Measurements from ENCODE around the gene VWA5B1. TPM values are rescaled to one million over a fixed set of nuclear protein-coding genes. Genes with fewer than 3 reads are reported as not detected.

The VWA5B1 gene
- not detected in 3 replicates for polyA plus RNA-seq
- not detected for polyA plus RNA-seq (2011; ENCODE audit: low read depth)
- polyA plus RNA-seq (2011; cell fraction: cytosol; rRNA removed) = not detected in 2 replicates
- not detected in 2 replicates for polyA plus RNA-seq (2011; cell fraction: nucleus; rRNA removed)
- polyA plus RNA-seq (2012; ENCODE audit: low replicate concordance) = not detected in 2 replicates
- polyA minus RNA-seq = not detected in 3 replicates
- polyA minus RNA-seq (2011; cell fraction: cytosol; rRNA and poly(A)+ RNA removed) = not detected
- not detected in 2 replicates for polyA minus RNA-seq (2011; cell fraction: nucleus; rRNA and poly(A)+ RNA removed)

- TF ChIP-seq EZH2 (IDR thresholded peaks at IDR 0.05; ENCODE audit: low read length) = no peak
- TF ChIP-seq CTCF (optimal IDR thresholded peaks at IDR 0.05 in 1 of 3, IDR thresholded peaks at IDR 0.05 in 1 of 3, conservative IDR thresholded peaks at IDR 0.05 in 1 of 3; ENCODE audit: extremely low read depth in 1 of 3, insufficient read depth in 2 of 3, low read length in 3 of 3) = no peak
- no peaks in the 10 kb centered on the region for H3K9me3 ChIP-seq (ENCODE audit: control insufficient read depth, low read depth, low read length)
- H4K20me1 ChIP-seq (ENCODE audit: control insufficient read depth, extremely low read depth, insufficient read depth, low read length) = no peaks in the 10 kb centered on the region
- FAIRE-seq = no peak
- peaks cover 51% of the 10 kb centered on the region for H3K27me3 ChIP-seq (ENCODE audit: control insufficient read depth, extremely low read depth, insufficient read depth, low read length)
- H3K4me1 ChIP-seq (ENCODE audit: control insufficient read depth, extremely low read depth, insufficient read depth, low read length) = no peaks in the 10 kb centered on the region
- no peaks in the 10 kb centered on the region for H3K79me2 ChIP-seq (ENCODE audit: control insufficient read depth, insufficient read depth, low read length)
- no peak for DNase-seq (ENCODE audit: low read depth, low spot score)
- no peak within 1 kb of the TSS for H2AFZ ChIP-seq (ENCODE audit: control insufficient read depth, low read length)
- no peak within 1 kb of the TSS for H3K27ac ChIP-seq (ENCODE audit: control insufficient read depth, insufficient read depth, low read length)
- H3K9me1 ChIP-seq (ENCODE audit: control insufficient read depth, extremely low read depth, insufficient read depth, low read length) = no peaks in the 10 kb centered on the region
- H3K36me3 ChIP-seq (ENCODE audit: control insufficient read depth in 2 of 2, extremely low read depth in 1 of 2, insufficient read depth in 2 of 2, low read length in 2 of 2) = no peaks in the 10 kb centered on the region
- H3K9ac ChIP-seq (ENCODE audit: control insufficient read depth, extremely low read depth, insufficient read depth, low read length) = no peak within 1 kb of the TSS
- dilution Hi-C loops (cut with MboI; ENCODE audit: extremely low pct_ligation_motif_present, low sequenced_read_pairs) = no loop called here
- H3K4me3 ChIP-seq (ENCODE audit: control insufficient read depth in 2 of 3, extremely low read depth in 1 of 3, insufficient read depth in 2 of 3, low read depth in 1 of 3, low read length in 3 of 3) = no peak within 1 kb of the TSS
- no peak within 1 kb of the TSS for H3K4me2 ChIP-seq (ENCODE audit: control insufficient read depth, extremely low read depth, insufficient read depth, low read depth, low read length)
Observed at GRCh38 chr1:20290624-20291597, at the start of gene VWA5B1. TSS of gene VWA5B1 (plus strand) at chr1:20290875. CDS start at chr1:20310602, 19,727 bp downstream.

GRCh38 chr1:20242890-20243479 lies 47.7 kb upstream of the VWA5B1 start:
- dilution Hi-C loops (cut with MboI; ENCODE audit: extremely low pct_ligation_motif_present, low sequenced_read_pairs) = no loop called here
- Histone ChIP-seq H3K4me3 (ENCODE audit: control insufficient read depth in 2 of 3, extremely low read depth in 1 of 3, insufficient read depth in 2 of 3, low read depth in 1 of 3, low read length in 3 of 3) (no peak overlapping the region), H3K9me1 (ENCODE audit: control insufficient read depth, extremely low read depth, insufficient read depth, low read length) (no peaks in the 10 kb centered on the region)

More at GRCh38 chr1:20242890-20243479, 47.7 kb upstream of the VWA5B1 start:
- DNase-seq (ENCODE audit: low read depth, low spot score) (no peak), FAIRE-seq (no peak)
- no peaks in the 10 kb centered on the region for H3K4me1 ChIP-seq (ENCODE audit: control insufficient read depth, extremely low read depth, insufficient read depth, low read length)
- H2AFZ ChIP-seq (ENCODE audit: control insufficient read depth, low read length) = no peak overlapping the region
- no peaks in the 10 kb centered on the region for H3K9me3 ChIP-seq (ENCODE audit: control insufficient read depth, low read depth, low read length)
- H3K27ac ChIP-seq (ENCODE audit: control insufficient read depth, insufficient read depth, low read length) = no peak overlapping the region
- H3K36me3 ChIP-seq (ENCODE audit: control insufficient read depth in 2 of 2, extremely low read depth in 1 of 2, insufficient read depth in 2 of 2, low read length in 2 of 2) = no peaks in the 10 kb centered on the region
- peaks cover 9% of the 10 kb centered on the region for H3K27me3 ChIP-seq (ENCODE audit: control insufficient read depth, extremely low read depth, insufficient read depth, low read length)
- H3K9ac ChIP-seq (ENCODE audit: control insufficient read depth, extremely low read depth, insufficient read depth, low read length) = no peak overlapping the region
- no peak overlapping the region for H3K4me2 ChIP-seq (ENCODE audit: control insufficient read depth, extremely low read depth, insufficient read depth, low read depth, low read length)
- TF ChIP-seq EZH2 (IDR thresholded peaks at IDR 0.05; ENCODE audit: low read length) = no peak
- TF ChIP-seq CTCF (optimal IDR thresholded peaks at IDR 0.05 in 1 of 3, IDR thresholded peaks at IDR 0.05 in 1 of 3, conservative IDR thresholded peaks at IDR 0.05 in 1 of 3; ENCODE audit: extremely low read depth in 1 of 3, insufficient read depth in 2 of 3, low read length in 3 of 3) = no peak
- H4K20me1 ChIP-seq (ENCODE audit: control insufficient read depth, extremely low read depth, insufficient read depth, low read length) = no peaks in the 10 kb centered on the region
- H3K79me2 ChIP-seq (ENCODE audit: control insufficient read depth, insufficient read depth, low read length) = no peaks in the 10 kb centered on the region

All from keratinocyte (primary cell).